HepG2 (cell line): ENCODE results near the gene ANKZF1. TPM values are rescaled to one million over a fixed set of nuclear protein-coding genes. Genes with fewer than 3 reads are reported as not detected.

Experiments
- ATAC-seq: fragments of 200-7000 bp; cut with Tn5 transposase; 3 replicates; pipeline ENCODE4 v1.9.1; 2020; ENCODE audit warnings: mild to moderate bottlenecking, moderate library complexity
- BruUV-seq: library from RNA; stranded (reverse); fragments of 400-500 nt; replicated peaks from 2 replicates; lab custom pipeline; 2021; lab: Mats Ljungman, UMichigan
- CTCF ChIA-PET: fragments of 300-600 bp; formaldehyde crosslinking; extraction: SDS; loops from one replicate; lab custom pipeline; 2021; ENCODE audit warnings: low total read pairs, inconsistent platforms, low intra/inter-chr PET ratio; lab: Yijun Ruan, JAX
- POLR2A ChIA-PET: fragments of 350-600 bp; sonication (Branson Sonifier 250); formaldehyde crosslinking; loops from one replicate; lab custom pipeline; 2020; ENCODE audit warnings: antibody characterized with exemption, inconsistent platforms; lab: Yijun Ruan, JAX
- DNase-seq: peaks from one replicate; pipeline ENCODE4 v3.0.0-alpha.2; 2015; ENCODE audit warnings: low spot score
- FAIRE-seq: peaks from 3 replicates; lab custom pipeline; 2011; peaks lifted over from hg19 to GRCh38; lab: Jason Lieb, UNC
- H2AFZ ChIP-seq: one replicate; pipeline ENCODE4 v1.6.1; 2011; ENCODE audit warnings: low read length, inconsistent platforms
- H3K27ac ChIP-seq: fragments of 300-600 bp; 3 replicates; pipeline ENCODE4 v1.8.0; 2011; ENCODE audit warnings: mixed run types, mild to moderate bottlenecking, mixed read lengths, low read length, inconsistent platforms; ENCODE audit not compliant: insufficient read depth; ENCODE audit errors: extremely low read length
- H3K27me3 ChIP-seq, 2 experiments: fragments of 200-600 bp in 1 of 2; 2 replicates in 1 of 2; 3 replicates in 1 of 2; pipeline versions ENCODE4 v1.6.0 to v1.8.0; 2011; ENCODE audit warnings: low read length in 2 of 2, mild to moderate bottlenecking in 2 of 2, moderate library complexity in 2 of 2, inconsistent platforms in 1 of 2; ENCODE audit not compliant: insufficient read depth in 2 of 2, control insufficient read depth in 1 of 2
- H3K36me3 ChIP-seq, 2 experiments: fragments of 200-600 bp in 1 of 2; replicated peaks in 1 of 2; 2 replicates in 1 of 2; 3 replicates in 1 of 2; pipeline versions ENCODE4 v1.5.1 to v1.8.0; 2011; ENCODE audit warnings: low read length in 2 of 2, inconsistent platforms in 1 of 2; ENCODE audit not compliant: insufficient read depth in 2 of 2, control insufficient read depth in 1 of 2
- H3K4me1 ChIP-seq: 2 replicates; pipeline ENCODE4 v1.5.1; 2012; ENCODE audit warnings: low read length, inconsistent platforms; ENCODE audit not compliant: insufficient read depth
- H3K4me2 ChIP-seq: 2 replicates; pipeline ENCODE4 v1.6.0; 2011; ENCODE audit warnings: low read depth, low read length, inconsistent platforms
- H3K4me3 ChIP-seq, 3 experiments: fragments of 200-600 bp in 1 of 3; sonication (generic), shearing (Covaris generic) in 1 of 3; replicated peaks in 1 of 3; 2 replicates each; pipeline ENCODE4 v1.5.1; 2011 to 2016; ENCODE audit warnings: low read length in 3 of 3, inconsistent platforms in 2 of 3, low read depth in 2 of 3, mild to moderate bottlenecking in 2 of 3, control low read depth in 1 of 3, mixed read lengths in 1 of 3; ENCODE audit not compliant: insufficient read depth in 1 of 3
- H3K79me2 ChIP-seq: one replicate; pipeline ENCODE4 v1.6.1; 2011; ENCODE audit warnings: low read length, inconsistent platforms; ENCODE audit not compliant: insufficient read depth
- H3K9ac ChIP-seq: 2 replicates; pipeline ENCODE4 v1.6.0; 2011; ENCODE audit warnings: mild to moderate bottlenecking, low read depth, low read length, inconsistent platforms; ENCODE audit not compliant: insufficient read depth
- H3K9me3 ChIP-seq: 2 replicates; pipeline ENCODE4 v1.5.1; 2012; ENCODE audit warnings: mild to moderate bottlenecking, low read length
- H4K20me1 ChIP-seq: 2 replicates; pipeline ENCODE4 v1.6.0; 2011; ENCODE audit warnings: inconsistent platforms, mild to moderate bottlenecking, low read length, moderate library complexity; ENCODE audit not compliant: insufficient read depth
- CENPT ChIP-seq: sonication (generic); formaldehyde crosslinking; IDR thresholded peaks from 2 replicates; pipeline ENCODE4 v1.8.0; 2022; ENCODE audit warnings: low read depth, mild to moderate bottlenecking, moderate library complexity, missing genetic modification reagents
- HCFC1 ChIP-seq: fragments of 150-350 bp; IDR thresholded peaks from 2 replicates; pipeline ENCODE4 v1.6.1; 2014; ENCODE audit warnings: low read depth, low read length
- LCORL ChIP-seq, 2 experiments: fragments of 450-650 bp in 1 of 2; sonication (generic) in 1 of 2; formaldehyde crosslinking in 1 of 2; IDR thresholded peaks; 2 replicates each; pipeline versions ENCODE4 v1.5.0 to v1.6.1; 2017 to 2020; ENCODE audit warnings: antibody characterized with exemption in 1 of 2, missing genetic modification reagents in 1 of 2
- MED1 ChIP-seq: sonication (generic); formaldehyde crosslinking; IDR thresholded peaks from 2 replicates; pipeline ENCODE4 v1.4.0; 2020; ENCODE audit warnings: missing genetic modification reagents
- NKX3-1 ChIP-seq: sonication (generic); formaldehyde crosslinking; IDR thresholded peaks from 2 replicates; pipeline ENCODE4 v1.5.0; 2020; ENCODE audit warnings: missing genetic modification reagents
- PHF8 ChIP-seq: sonication (generic); formaldehyde crosslinking; IDR thresholded peaks from 2 replicates; pipeline ENCODE4 v1.5.0; 2020; ENCODE audit warnings: missing genetic modification reagents
- ZFP36 ChIP-seq: fragments of 150-350 bp; IDR thresholded peaks from 2 replicates; pipeline ENCODE4 v1.6.1; 2018; ENCODE audit warnings: borderline replicate concordance, low read length, low read depth; ENCODE audit not compliant: partially characterized antibody
- ZNF232 ChIP-seq: sonication (generic); formaldehyde crosslinking; IDR thresholded peaks from 2 replicates; pipeline ENCODE4 v1.4.0; 2020; ENCODE audit warnings: missing genetic modification reagents, borderline replicate concordance
- ZSCAN22 ChIP-seq: sonication (generic); formaldehyde crosslinking; IDR thresholded peaks from 2 replicates; pipeline ENCODE4 v1.4.0; 2020; ENCODE audit warnings: mild to moderate bottlenecking, missing genetic modification reagents
- WGBS: methylation state at CpG from one replicate; pipeline ENCODE4 v1.1.6; 2017; ENCODE audit warnings: low lambda C conversion rate; 5-methylcytosine and 5-hydroxymethylcytosine counted together
- in situ Hi-C: cut with HindIII; loops from 2 replicates; pipeline ENCODE4 v1.10.0; 2017; ENCODE audit warnings: low pct_unique_long_range_greater_than_20kb; ENCODE audit not compliant: extremely low pct_ligation_motif_present
- intact Hi-C: fragments of 100-400 bp; cut with micrococcal nuclease; formaldehyde crosslinking; loops from one replicate; pipeline ENCODE4 v1.10.0; 2022; ENCODE audit not compliant: unreplicated experiment
- polyA plus RNA-seq, 8 experiments: library from polyadenylated mRNA; depleted of rRNA in 3 of 8; stranded (reverse) in 7 of 8; unstranded in 1 of 8; fragments of >200 nt; fragmentation: Illumina TruSeq in 4 of 8; extraction: Trizol in 4 of 8; gene quantifications; 2 replicates each; pipeline versions ENCODE4 v1.2.1 to v1.2.3, GENCODE V29; 2011 to 2016; ENCODE audit warnings: low read depth in 4 of 8, missing spikeins in 1 of 8, mixed read lengths in 1 of 8; ENCODE audit not compliant: insufficient read depth in 1 of 8
- total RNA-seq, 5 experiments: library from RNA; depleted of rRNA; stranded (reverse); fragments of >200 nt; fragmentation: Illumina TruSeq; extraction: Trizol; gene quantifications; 2 replicates each; pipeline ENCODE4 v1.2.3, GENCODE V29; 2016; ENCODE audit warnings: low read depth in 1 of 5
- TF ChIP-seq, protein P1 (sequence below): sonication (generic); formaldehyde crosslinking; IDR thresholded peaks from 2 replicates; pipeline ENCODE4 v1.8.0; 2022; ENCODE audit warnings: mild to moderate bottlenecking, missing genetic modification reagents, moderate library complexity
- TF ChIP-seq, protein P2 (sequence below): sonication (generic); formaldehyde crosslinking; IDR thresholded peaks from 2 replicates; pipeline ENCODE4 v1.4.0; 2020; ENCODE audit warnings: missing genetic modification reagents, borderline replicate concordance

The ANKZF1 gene
- total and polyA plus RNA-seq, 2 of the 13 experiments (the other 11 are each of a cell fraction or from before 2014, with no cell fraction given) = 25.3 to 128 TPM

DNA sequence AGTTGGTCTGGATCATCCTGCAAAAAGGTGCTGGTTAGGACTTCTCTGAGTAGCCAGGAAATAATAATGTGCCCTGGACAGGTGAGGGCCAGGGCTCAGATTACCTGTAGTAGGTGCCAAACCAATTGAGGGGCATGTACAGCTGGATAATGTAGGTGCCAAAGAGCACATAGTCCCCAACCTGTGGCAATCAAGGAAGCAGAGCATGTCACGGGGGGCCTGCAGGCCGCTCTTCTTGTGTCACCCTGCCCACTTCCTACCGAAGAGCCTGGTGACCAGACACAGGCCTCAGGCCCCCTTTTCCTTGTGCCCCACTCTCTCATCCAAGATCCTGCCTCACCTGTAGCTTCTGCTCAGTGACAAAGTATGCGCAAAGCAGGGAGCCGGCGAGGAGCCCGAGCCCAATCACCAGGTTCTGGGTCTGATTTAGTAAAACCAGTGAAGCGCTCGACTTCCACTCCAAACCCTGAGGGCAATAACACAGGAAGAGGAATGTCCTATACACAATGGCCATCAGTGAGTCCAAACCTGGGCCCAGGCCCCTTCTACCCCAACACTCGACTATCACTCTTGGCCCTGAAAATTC lies 16.0 kb upstream of the ANKZF1 start:
- H3K4me3 ChIP-seq = no peak overlapping the region
- FAIRE-seq (no peak), ATAC-seq (no peak)

More for the DNA sequence above, 16.0 kb upstream of the ANKZF1 start:
- no TSS peak for BruUV-seq
- TF ChIP-seq NKX3-1 (CRISPR knock-in tag) = no peak
- TF ChIP-seq, protein P1, sequence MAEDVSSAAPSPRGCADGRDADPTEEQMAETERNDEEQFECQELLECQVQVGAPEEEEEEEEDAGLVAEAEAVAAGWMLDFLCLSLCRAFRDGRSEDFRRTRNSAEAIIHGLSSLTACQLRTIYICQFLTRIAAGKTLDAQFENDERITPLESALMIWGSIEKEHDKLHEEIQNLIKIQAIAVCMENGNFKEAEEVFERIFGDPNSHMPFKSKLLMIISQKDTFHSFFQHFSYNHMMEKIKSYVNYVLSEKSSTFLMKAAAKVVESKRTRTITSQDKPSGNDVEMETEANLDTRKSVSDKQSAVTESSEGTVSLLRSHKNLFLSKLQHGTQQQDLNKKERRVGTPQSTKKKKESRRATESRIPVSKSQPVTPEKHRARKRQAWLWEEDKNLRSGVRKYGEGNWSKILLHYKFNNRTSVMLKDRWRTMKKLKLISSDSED (CRISPR knock-in tag) = no peak
- no peak for TF ChIP-seq ZSCAN22 (CRISPR knock-in tag)
- TF ChIP-seq, protein P2, sequence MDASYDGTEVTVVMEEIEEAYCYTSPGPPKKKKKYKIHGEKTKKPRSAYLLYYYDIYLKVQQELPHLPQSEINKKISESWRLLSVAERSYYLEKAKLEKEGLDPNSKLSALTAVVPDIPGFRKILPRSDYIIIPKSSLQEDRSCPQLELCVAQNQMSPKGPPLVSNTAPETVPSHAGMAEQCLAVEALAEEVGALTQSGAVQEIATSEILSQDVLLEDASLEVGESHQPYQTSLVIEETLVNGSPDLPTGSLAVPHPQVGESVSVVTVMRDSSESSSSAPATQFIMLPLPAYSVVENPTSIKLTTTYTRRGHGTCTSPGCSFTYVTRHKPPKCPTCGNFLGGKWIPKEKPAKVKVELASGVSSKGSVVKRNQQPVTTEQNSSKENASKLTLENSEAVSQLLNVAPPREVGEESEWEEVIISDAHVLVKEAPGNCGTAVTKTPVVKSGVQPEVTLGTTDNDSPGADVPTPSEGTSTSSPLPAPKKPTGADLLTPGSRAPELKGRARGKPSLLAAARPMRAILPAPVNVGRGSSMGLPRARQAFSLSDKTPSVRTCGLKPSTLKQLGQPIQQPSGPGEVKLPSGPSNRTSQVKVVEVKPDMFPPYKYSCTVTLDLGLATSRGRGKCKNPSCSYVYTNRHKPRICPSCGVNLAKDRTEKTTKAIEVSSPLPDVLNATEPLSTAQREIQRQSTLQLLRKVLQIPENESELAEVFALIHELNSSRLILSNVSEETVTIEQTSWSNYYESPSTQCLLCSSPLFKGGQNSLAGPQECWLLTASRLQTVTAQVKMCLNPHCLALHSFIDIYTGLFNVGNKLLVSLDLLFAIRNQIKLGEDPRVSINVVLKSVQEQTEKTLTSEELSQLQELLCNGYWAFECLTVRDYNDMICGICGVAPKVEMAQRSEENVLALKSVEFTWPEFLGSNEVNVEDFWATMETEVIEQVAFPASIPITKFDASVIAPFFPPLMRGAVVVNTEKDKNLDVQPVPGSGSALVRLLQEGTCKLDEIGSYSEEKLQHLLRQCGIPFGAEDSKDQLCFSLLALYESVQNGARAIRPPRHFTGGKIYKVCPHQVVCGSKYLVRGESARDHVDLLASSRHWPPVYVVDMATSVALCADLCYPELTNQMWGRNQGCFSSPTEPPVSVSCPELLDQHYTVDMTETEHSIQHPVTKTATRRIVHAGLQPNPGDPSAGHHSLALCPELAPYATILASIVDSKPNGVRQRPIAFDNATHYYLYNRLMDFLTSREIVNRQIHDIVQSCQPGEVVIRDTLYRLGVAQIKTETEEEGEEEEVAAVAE (CRISPR knock-in tag) = no peak
- TF ChIP-seq MED1 (CRISPR knock-in tag) = no peak
- no peak for TF ChIP-seq ZNF232 (CRISPR knock-in tag)
- no peak for TF ChIP-seq CENPT
- no peak for TF ChIP-seq LCORL (IDR thresholded peaks at IDR 0.05)
- no peak for TF ChIP-seq LCORL (CRISPR knock-in tag; IDR thresholded peaks at IDR 0.05)
- no peak for TF ChIP-seq HCFC1
- no peak for TF ChIP-seq ZFP36
- TF ChIP-seq PHF8 = no peak
- Histone ChIP-seq H3K9me3 (no peaks in the 10 kb centered on the region), H3K27me3 (no peaks in the 10 kb centered on the region), H3K36me3 (peaks cover 38 to 66% of the 10 kb centered on the region in 2 experiments), H3K27ac (no peak overlapping the region), H3K4me1 (peaks cover 66% of the 10 kb centered on the region), H3K79me2 (peaks cover 11% of the 10 kb centered on the region), H2AFZ (no peak overlapping the region), H3K9ac (no peak overlapping the region), H3K4me2 (no peak overlapping the region), H4K20me1 (no peaks in the 10 kb centered on the region)
- no peak for DNase-seq
- ChIA-PET CTCF (no interaction called here), POLR2A (interaction anchor here (1.1 to 3.4 kb wide), 2 partner anchors 37 kb away, joined by 4 to 20 read pairs; partner anchors contain the start of gene CNPPD1)
- intact Hi-C loops = no loop called here
- WGBS = 92% methylated on average over 9 of the region's 10 CpGs
- in situ Hi-C loops = no loop called here
